ENCODE results near the gene KIF26B.

The KIF26B gene

DNA sequence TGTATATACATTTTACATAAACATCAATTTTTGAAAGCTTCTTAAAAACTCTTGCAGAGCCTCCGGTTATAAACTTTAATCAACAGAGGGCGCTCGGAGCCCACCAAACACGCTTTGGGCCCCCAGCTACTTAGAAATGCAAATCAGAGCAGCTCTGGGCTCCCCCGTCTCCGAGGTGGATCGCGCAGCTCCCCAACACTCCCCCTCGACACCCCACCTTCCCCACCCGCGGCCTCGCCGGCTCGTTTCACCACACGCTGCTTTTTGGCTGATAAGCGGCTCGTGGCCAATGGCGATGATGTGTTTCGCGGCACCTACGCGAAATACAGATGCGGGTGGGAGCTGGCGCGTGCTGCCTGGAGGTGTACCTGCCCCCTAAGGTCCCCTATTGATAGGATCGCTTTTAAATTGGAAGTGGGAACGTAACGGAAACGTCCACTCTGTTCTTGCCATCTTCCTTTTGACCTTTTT, 1.7 kb upstream of the KIF26B start:
- Mint-ChIP-seq H3K4me3 (peak overlapping the region; percentile 86 to 88), H3K27me3 (peaks cover 44 to 78% of the 10 kb centered on the region in 2 donors), H3K9me3 (no peaks in the 10 kb centered on the region), H3K4me1 (peaks cover 14 to 35% of the 10 kb centered on the region in 2 donors), H3K36me3 (no peaks in the 10 kb centered on the region), H3K27ac (peak overlapping the region; percentile 31)
- ATAC-seq (replicated peaks) (peak; percentile 44 to 54), DNase-seq (peak; percentile 60)

DNA sequence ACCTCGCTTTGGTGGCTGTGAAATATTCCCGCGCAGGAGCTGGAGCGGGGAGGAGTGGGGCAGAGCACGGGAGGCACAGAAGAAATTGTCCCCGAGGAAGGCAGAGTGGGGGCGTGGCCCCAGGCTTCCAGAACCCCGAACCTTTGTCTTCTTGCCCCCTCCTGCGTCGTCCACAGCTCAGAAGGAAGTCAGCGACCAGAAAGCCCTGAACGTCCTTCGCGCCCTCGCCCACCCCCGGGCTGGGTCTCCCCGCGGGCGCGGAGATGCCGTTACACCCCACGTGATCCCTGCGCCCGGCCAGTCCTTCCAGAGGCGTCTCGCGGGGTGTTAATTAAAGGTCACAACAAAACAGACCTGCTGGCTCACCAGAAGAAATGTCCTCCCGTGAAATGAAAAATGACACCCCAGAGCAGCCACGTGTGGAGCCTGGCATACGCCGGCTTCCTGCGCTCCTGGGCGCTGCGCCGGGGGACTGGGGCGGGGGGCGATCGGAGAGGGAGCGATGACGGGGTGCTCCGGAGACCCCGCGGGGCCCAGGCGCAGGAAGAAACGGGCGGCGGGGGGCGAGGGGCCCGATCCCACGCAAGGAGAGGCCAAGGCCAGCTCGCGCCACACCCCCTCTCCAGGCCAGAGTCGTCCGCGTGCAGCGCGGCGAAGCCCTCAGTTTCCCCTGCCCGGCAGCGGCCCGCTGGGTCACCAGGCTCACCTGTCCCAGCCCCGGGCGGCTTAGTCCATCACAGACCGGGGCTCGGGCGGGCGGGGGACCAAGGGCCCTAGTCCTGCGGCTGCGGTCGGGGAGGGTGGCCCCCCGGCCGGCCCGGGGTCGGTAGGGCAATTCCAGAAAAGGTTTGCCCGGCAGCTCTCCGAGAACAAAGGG, 995 bp upstream of the KIF26B start:
- no peak for ATAC-seq (replicated peaks)
- H3K9me3 Mint-ChIP-seq: peaks cover 0 to 5% of the 10 kb centered on the region in 2 donors
- H3K27me3 Mint-ChIP-seq: peaks cover 47 to 78% of the 10 kb centered on the region in 2 donors
- no peak overlapping the region for H3K27ac Mint-ChIP-seq
- peak; percentile 8 for DNase-seq
- peaks cover 0 to 2% of the 10 kb centered on the region in 2 donors for H3K36me3 Mint-ChIP-seq
- peaks cover 14 to 35% of the 10 kb centered on the region in 2 donors for H3K4me1 Mint-ChIP-seq
- H3K4me3 Mint-ChIP-seq: peak overlapping the region; percentile 86 to 88

DNA sequence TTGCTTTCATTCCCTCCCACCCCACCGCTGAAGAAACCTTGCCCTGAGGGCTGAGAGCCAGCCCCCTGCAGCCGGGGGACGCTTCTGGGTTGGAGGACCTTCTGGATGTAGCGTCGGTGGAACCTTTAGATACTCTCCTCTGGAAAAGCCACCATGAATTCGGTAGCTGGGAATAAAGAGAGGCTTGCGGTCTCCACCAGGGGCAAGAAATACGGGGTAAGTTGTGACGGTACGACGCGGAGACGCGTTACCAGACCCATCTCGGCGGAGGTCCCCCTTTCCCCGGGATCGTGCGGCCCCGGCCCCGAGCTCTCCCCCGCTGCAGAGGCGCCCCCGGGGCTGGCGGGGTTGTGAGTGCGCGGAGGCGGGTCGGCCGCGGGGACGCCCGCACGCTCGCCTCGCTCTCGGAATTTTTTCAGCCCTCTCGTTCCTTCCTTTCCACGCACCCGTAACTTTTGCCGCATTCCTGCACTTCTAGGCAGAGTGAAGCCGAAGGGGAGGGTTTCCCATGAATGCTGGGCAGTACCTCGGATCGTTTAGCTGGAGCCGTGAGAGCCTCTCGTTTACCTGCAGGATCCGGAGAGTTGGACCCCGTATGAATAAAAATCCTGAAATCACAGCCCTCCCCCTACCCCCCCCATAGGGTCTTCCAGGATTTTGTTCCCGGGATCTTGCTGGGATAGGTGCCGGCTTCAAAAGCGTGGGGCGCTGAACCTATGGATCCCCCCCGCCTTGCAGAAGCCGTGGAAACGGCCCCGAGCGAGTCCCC, 671 bp downstream of the KIF26B start:
- H3K4me3 Mint-ChIP-seq: peak overlapping the region; percentile 82 to 86
- peaks cover 51 to 83% of the 10 kb centered on the region in 2 donors for H3K27me3 Mint-ChIP-seq
- ATAC-seq (replicated peaks): no peak
- H3K36me3 Mint-ChIP-seq: peaks cover 0 to 2% of the 10 kb centered on the region in 2 donors
- DNase-seq: peak; percentile 3
- H3K27ac Mint-ChIP-seq: peak overlapping the region; percentile 47
- peaks cover 14 to 35% of the 10 kb centered on the region in 2 donors for H3K4me1 Mint-ChIP-seq
- H3K9me3 Mint-ChIP-seq: peaks cover 4 to 7% of the 10 kb centered on the region in 2 donors

DNA sequence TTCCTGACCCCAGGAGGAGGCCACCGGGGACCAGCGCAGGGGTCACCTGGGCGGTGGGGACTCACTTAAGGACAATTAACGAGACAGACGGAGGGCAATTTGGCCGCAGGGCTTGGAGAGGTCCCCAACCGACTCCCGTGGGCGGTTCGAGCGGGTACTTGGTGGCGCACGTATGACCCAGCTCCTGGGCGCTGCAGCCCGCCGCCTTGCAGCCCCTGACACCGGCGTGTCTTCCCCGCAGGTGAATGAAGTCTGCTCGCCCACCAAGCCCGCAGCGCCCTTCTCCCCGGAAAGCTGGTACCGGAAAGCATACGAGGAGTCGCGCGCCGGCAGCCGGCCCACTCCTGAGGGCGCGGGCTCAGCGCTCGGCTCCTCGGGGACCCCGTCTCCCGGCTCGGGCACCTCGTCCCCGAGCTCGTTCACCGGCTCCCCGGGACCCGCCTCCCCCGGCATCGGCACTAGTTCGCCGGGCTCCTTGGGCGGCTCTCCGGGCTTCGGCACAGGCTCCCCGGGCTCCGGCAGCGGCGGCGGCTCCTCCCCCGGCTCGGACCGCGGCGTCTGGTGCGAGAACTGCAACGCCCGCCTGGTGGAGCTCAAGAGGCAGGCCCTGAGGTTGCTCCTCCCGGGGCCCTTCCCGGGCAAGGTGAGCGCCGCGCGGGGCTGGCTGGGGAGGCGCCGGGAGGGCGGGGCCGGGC, 1.4 kb downstream of the KIF26B start:
- ATAC-seq (replicated peaks) (peak; percentile 86 to 87), DNase-seq (peak; percentile 83)
- peaks cover 0 to 2% of the 10 kb centered on the region in 2 donors for H3K36me3 Mint-ChIP-seq
- H3K9me3 Mint-ChIP-seq: peaks cover 4 to 7% of the 10 kb centered on the region in 2 donors
- peak overlapping the region; percentile 82 to 86 for H3K4me3 Mint-ChIP-seq
- H3K27me3 Mint-ChIP-seq: peaks cover 46 to 76% of the 10 kb centered on the region in 2 donors
- H3K27ac Mint-ChIP-seq: peak overlapping the region; percentile 47
- H3K4me1 Mint-ChIP-seq: peaks cover 14 to 35% of the 10 kb centered on the region in 2 donors

DNA sequence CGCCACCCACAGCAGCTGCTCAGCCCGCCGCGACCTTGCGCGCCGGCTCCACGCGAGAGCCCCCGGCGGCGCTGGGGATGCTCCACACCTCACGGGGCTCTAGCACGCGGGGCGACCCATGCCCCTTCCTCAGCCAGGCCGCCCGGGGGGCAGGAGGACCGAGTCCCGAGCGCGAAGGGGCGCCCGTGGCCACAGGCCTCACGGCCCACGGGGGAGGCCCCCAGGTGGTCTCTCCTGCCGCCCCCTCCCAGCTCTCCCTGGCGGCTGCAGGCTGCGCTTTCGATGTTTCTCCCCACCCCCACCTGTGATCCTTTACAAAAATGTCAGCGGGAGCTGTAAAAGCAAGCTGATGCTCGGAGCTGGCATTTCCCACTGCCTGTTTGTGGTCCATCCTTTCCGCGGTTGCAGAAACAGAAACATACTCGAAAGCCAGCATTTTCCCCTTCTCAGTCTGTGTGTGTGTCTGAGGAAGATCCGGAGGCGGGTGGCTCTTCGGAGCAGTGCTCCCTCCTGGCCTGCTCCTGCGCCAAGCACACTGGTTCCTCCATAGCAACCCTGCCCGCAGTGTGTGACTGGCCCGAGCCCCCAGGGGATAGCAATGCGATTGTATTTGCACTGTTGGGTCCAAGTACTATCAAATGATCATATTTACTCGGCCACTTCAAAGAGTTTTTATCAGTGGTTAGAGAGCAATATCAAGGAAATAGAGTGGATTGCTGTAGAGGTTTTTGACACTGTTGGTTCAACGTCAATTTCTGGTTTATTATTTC, 2.1 kb downstream of the KIF26B start:
- DNase-seq: peak; percentile 29
- H3K27me3 Mint-ChIP-seq: peaks cover 38 to 68% of the 10 kb centered on the region in 2 donors

DNA sequence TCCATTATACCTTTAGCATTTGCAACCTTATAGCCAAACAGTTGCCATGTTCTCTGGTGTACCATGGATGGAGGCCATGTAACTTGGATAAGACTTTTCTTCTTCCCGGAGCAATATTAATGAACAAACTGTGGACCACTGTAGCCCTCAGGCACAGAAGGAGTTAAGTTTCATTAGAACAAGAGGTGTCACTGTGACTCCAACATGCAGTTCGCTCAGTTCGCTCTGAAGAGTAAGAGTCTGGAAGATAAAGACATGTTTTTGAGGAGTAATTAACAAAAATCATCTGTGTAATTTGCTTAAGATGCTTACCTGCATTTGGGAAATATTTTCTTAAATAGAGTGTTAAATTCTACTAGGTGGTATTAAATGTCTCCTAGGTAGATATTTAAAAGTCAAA, 4.1 kb downstream of the KIF26B start:
- DNase-seq (no peak), ATAC-seq (replicated peaks) (no peak)
- H3K36me3 Mint-ChIP-seq: peaks cover 0 to 2% of the 10 kb centered on the region in 2 donors
- H3K4me1 Mint-ChIP-seq: peaks cover 9 to 23% of the 10 kb centered on the region in 2 donors
- H3K9me3 Mint-ChIP-seq: peaks cover 4 to 7% of the 10 kb centered on the region in 2 donors
- H3K27ac Mint-ChIP-seq: no peak overlapping the region
- peaks cover 24 to 50% of the 10 kb centered on the region in 2 donors for H3K27me3 Mint-ChIP-seq
- no peak overlapping the region for H3K4me3 Mint-ChIP-seq

More for the DNA sequence above, 2.1 kb downstream of the KIF26B start:
- peak; percentile 13 to 33 for ATAC-seq (replicated peaks)
- Mint-ChIP-seq H3K27ac (peak overlapping the region; percentile 77), H3K4me1 (peaks cover 14 to 35% of the 10 kb centered on the region in 2 donors), H3K36me3 (peaks cover 0 to 2% of the 10 kb centered on the region in 2 donors), H3K9me3 (peaks cover 4 to 7% of the 10 kb centered on the region in 2 donors), H3K4me3 (peak overlapping the region; percentile 85 to 86)

DNA sequence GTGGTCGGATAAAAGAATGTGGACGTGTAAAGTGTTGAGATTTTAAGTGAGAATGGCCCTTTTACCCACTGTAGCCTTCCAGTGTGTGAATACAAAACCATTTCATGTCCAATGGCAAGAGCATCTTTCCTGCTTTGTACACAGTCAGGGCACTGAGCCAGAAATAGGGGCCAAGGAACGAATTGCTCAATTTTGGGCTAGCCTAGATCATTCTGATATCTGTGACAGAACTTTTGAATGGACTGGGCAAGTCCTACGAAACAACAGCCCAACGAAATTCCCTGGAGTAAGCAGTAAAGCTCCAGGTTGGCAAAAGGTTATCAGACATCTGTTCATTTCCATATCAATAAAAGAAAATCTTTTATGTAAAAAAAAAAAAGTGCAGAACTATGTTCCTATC, 5.5 kb downstream of the KIF26B start:
- ATAC-seq (replicated peaks): no peak
- Mint-ChIP-seq H3K36me3 (peaks cover 0 to 2% of the 10 kb centered on the region in 2 donors), H3K27me3 (peaks cover 30 to 52% of the 10 kb centered on the region in 2 donors)

DNA sequence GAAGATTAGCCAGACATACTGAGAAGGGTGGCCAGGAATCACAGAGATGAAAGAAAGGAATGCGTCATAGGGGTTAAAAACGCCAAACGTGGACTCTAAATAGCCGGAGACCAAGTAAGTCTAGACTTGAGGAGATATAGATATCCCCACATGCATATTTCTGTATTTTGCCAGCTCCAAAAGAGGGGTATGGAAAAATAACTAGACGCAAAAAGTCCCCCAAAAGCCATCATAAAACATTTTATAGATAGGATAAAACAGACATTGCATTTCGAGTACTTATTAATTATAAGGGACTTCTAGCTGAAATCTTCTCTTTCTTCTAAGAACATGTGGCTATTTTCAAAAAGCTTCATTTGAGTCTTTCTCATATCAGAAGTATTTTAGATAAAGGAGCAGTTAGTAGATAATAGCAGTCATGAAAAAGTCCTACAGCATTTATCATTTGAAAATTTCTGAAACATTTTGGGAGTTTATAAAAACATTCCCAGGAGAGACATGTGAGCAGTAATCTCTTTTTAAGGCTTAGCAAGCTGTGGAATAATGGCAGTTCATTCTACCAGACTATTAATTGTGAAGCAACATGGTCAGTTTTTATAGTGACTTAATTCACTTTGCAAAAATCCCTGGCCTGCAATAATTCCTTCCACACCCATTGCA, 6.1 kb downstream of the KIF26B start:
- Mint-ChIP-seq H3K36me3 (peaks cover 0 to 2% of the 10 kb centered on the region in 2 donors), H3K4me3 (no peak overlapping the region), H3K9me3 (peaks cover 4 to 7% of the 10 kb centered on the region in 2 donors), H3K27me3 (peaks cover 34 to 52% of the 10 kb centered on the region in 2 donors), H3K27ac (no peak overlapping the region), H3K4me1 (peaks cover 6 to 9% of the 10 kb centered on the region in 2 donors)
- DNase-seq (no peak), ATAC-seq (replicated peaks) (no peak)

More for the DNA sequence above, 5.5 kb downstream of the KIF26B start:
- DNase-seq: no peak
- peaks cover 6 to 15% of the 10 kb centered on the region in 2 donors for H3K4me1 Mint-ChIP-seq
- peaks cover 4 to 7% of the 10 kb centered on the region in 2 donors for H3K9me3 Mint-ChIP-seq
- no peak overlapping the region for H3K4me3 Mint-ChIP-seq
- H3K27ac Mint-ChIP-seq: no peak overlapping the region

DNA sequence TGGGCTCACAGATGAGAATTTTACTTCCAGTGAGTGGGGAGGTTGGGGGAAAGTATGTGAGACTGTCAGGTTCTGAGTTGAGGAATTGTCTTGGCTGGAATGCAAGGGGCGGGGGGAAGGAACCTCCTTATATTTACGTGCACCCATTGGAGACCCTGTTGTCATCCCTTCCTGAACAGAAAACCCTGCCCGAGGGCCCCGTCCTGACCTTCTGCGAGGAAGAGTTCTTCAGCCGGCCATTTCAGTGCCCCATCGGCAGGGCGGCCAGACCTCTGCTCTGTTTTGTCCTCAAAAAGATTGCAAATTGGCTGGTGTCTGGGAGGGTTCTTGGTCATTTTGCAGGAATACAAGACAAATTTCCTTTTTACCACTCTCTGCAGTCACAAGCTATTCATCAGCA, 7.1 kb downstream of the KIF26B start:
- Mint-ChIP-seq H3K4me3 (no peak overlapping the region), H3K27me3 (peaks cover 42 to 57% of the 10 kb centered on the region in 2 donors), H3K4me1 (peaks cover 4 to 11% of the 10 kb centered on the region in 2 donors), H3K9me3 (peaks cover 4 to 7% of the 10 kb centered on the region in 2 donors), H3K27ac (no peak overlapping the region), H3K36me3 (peaks cover 0 to 2% of the 10 kb centered on the region in 2 donors)
- no peak for ATAC-seq (replicated peaks)
- DNase-seq: no peak

DNA sequence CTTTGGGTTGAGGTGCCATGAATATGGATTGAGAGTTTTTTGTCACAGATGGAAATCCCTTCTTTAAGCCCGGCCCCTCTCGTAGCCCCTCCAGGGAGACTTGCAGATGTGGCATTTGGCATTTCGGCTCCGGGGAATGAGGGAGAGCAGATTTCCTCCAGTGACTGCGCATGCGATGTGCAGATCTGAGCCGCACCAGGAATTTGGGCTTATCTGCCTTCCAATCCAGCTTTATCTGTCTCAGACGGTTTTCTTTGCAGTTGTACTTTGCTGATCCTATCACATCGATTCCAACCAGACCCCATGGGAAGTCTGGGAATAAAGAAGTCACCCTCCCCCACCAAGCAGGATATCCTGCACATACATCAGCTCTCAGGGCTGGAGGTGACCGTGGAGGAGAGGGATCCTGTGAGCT, 11.7 kb downstream of the KIF26B start:
- DNase-seq (no peak), ATAC-seq (replicated peaks) (no peak)
- Mint-ChIP-seq H3K36me3 (no peaks in the 10 kb centered on the region), H3K27me3 (peaks cover 43 to 47% of the 10 kb centered on the region in 2 donors), H3K4me3 (no peak overlapping the region), H3K9me3 (peaks cover 0 to 4% of the 10 kb centered on the region in 2 donors), H3K27ac (no peak overlapping the region), H3K4me1 (peaks cover 2 to 7% of the 10 kb centered on the region in 2 donors)

DNA sequence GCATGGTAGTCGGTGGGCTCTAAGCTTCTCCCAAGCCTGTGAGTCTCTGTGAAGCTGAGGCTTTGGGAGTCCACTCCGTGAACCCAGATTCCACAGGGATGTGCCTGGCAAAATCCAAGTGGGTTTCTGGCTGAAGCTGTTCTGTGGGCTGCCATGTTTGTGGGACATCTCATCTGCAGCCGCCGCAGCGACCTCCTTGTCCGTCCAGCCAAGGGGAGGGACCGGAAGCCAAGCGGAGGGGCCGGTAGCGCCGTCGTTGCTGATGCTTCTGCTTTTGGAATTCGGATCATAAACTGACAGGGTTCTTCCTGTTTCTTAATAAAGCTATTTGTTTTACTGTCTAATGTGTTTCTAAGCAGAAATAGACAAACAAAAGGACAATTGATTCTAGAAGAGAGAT, 13.3 kb downstream of the KIF26B start:
- no peaks in the 10 kb centered on the region for H3K36me3 Mint-ChIP-seq
- peaks cover 2 to 7% of the 10 kb centered on the region in 2 donors for H3K4me1 Mint-ChIP-seq
- DNase-seq (peak; percentile 4), ATAC-seq (replicated peaks) (peak; percentile 42 to 46)
- H3K9me3 Mint-ChIP-seq: peaks cover 0 to 4% of the 10 kb centered on the region in 2 donors
- H3K27ac Mint-ChIP-seq: no peak overlapping the region
- H3K27me3 Mint-ChIP-seq: peaks cover 50 to 53% of the 10 kb centered on the region in 2 donors
- peak overlapping the region in 1 of 2 donors; percentile 22 for H3K4me3 Mint-ChIP-seq

DNA sequence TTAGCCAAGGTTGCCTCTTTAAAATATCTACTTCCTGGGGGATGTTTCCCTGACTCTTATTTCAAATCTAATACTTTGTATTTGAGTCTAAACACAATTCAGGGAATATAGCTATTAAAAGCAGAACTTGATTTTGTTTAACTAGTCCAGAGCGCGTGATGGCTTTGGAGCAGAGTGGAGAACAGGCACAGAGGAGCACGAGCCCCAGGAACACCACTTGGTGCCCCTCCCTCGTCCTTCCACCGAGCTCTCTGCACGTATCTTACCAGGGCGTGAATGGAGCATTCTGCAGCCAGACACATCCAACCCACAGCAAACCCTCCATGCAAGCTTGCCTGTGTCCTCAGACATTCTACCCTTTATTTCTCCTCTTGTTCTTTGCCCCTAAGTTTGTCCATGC, 14.1 kb downstream of the KIF26B start:
- no peak overlapping the region for H3K4me3 Mint-ChIP-seq
- H3K27ac Mint-ChIP-seq: no peak overlapping the region
- H3K36me3 Mint-ChIP-seq: no peaks in the 10 kb centered on the region
- H3K4me1 Mint-ChIP-seq: peaks cover 2 to 7% of the 10 kb centered on the region in 2 donors
- DNase-seq: no peak
- H3K9me3 Mint-ChIP-seq: peaks cover 0 to 4% of the 10 kb centered on the region in 2 donors
- peaks cover 52 to 53% of the 10 kb centered on the region in 2 donors for H3K27me3 Mint-ChIP-seq
- ATAC-seq (replicated peaks): no peak

Data from stimulated activated naive B cell treated with anti-CD40 and anti-IgM and Interleukin-4, amounts not matched to agents 10 μg/mL and 1 μg/mL and 100 μg/mL, for 72 hours (primary cell).